ENCODE measurements around the gene MFAP2.

GRCh38 chr1:16954579-16954978 lies 25.8 kb downstream of the MFAP2 start:
- TF ChIP-seq CTCF (IDR thresholded peaks at IDR 0.05; ENCODE audit: control extremely low read depth in 1 of 3, insufficient read depth in 1 of 3, low read depth in 1 of 3, low read length in 3 of 3) (no peak), BACH1 (IDR thresholded peaks at IDR 0.05; ENCODE audit: low read length) (no peak), EZH2 (IDR thresholded peaks at IDR 0.05; ENCODE audit: low read depth, low read length, severe bottlenecking) (no peak), TAF1 (IDR thresholded peaks at IDR 0.05; ENCODE audit: low read depth, low read length) (no peak), CHD2 (IDR thresholded peaks at IDR 0.05; ENCODE audit: low read length) (no peak), SRF (IDR thresholded peaks at IDR 0.05; ENCODE audit: low read depth, low read length) (no peak)
